GM23248 (cell line): Measurements from ENCODE around the gene SYT1.

Experiments
- EZH2 ChIP-seq: fragments of 200-600 bp; sonication (generic); IDR thresholded peaks from 2 replicates; pipeline ENCODE4 v1.6.1; 2018; ENCODE audit warnings: antibody characterized with exemption, mild to moderate bottlenecking; ENCODE audit not compliant: insufficient read depth, poor library complexity, severe bottlenecking
- EZH2phosphoT487 ChIP-seq: fragments of 200-600 bp; sonication (generic); IDR thresholded peaks from 2 replicates; pipeline ENCODE4 v1.6.1; 2018; ENCODE audit warnings: antibody characterized with exemption, moderate library complexity, mild to moderate bottlenecking, low read depth; ENCODE audit not compliant: insufficient read depth

DNA sequence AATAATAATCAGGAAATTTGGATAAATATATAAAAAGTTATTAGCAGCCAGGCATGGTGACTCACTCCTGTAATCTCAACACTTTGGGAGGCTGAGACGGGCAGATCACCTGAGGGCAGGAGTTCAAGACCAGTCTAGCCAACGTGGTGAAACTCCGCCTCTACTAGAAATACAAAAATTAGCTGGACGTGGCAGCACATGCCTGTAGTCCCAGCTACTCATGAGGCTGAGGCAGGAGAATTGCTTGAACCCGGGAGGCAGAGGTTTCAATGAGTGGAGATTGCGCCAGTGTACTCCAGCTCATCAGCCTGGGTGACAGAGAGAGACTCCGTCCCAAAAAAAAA is 64.5 kb downstream of the SYT1 start:
- TF ChIP-seq EZH2phosphoT487 (no peak), EZH2 (no peak)
